Keratinocyte (primary cell): ENCODE measurements around the gene BBS2.

Experiments used
- EZH2 ChIP-seq: IDR thresholded peaks from one replicate; pipeline ENCODE4 v1.6.1; 2012; ENCODE audit warnings: inconsistent platforms, mild to moderate bottlenecking, low read length, moderate library complexity
- TF ChIP-seq, protein P1 (sequence below), 3 experiments: IDR thresholded peaks in 1 of 3; conservative IDR thresholded peaks in 1 of 3; optimal IDR thresholded peaks in 1 of 3; 2 replicates in 2 of 3; 3 replicates in 1 of 3; pipeline versions ENCODE3 to v1.5.1; 2011; ENCODE audit warnings: low read length in 3 of 3, mild to moderate bottlenecking in 3 of 3, moderate library complexity in 2 of 3, control low read depth in 1 of 3, inconsistent platforms in 1 of 3; ENCODE audit not compliant: insufficient read depth in 2 of 3; ENCODE audit errors: extremely low read depth in 1 of 3

DNA sequence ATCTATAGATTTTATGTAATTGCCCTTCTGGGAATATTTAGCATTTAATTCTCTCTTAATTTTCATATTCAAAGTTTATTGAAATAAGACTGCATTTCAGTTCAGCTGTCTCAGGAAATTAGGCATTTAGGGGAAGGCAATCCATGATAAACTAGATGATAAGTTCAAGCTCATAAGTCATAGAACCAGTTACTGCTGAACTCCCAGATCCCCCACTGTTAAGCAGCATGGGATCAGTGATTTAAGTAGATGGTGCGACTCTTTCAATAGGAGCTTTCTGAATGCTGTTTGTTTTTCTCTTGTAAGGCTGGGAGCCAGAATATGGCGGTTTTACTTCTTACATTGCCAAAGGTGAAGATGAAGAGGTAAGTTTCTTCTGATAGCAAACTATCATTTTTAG is 44.6 kb downstream of the BBS2 start:
- TF ChIP-seq, protein P1, sequence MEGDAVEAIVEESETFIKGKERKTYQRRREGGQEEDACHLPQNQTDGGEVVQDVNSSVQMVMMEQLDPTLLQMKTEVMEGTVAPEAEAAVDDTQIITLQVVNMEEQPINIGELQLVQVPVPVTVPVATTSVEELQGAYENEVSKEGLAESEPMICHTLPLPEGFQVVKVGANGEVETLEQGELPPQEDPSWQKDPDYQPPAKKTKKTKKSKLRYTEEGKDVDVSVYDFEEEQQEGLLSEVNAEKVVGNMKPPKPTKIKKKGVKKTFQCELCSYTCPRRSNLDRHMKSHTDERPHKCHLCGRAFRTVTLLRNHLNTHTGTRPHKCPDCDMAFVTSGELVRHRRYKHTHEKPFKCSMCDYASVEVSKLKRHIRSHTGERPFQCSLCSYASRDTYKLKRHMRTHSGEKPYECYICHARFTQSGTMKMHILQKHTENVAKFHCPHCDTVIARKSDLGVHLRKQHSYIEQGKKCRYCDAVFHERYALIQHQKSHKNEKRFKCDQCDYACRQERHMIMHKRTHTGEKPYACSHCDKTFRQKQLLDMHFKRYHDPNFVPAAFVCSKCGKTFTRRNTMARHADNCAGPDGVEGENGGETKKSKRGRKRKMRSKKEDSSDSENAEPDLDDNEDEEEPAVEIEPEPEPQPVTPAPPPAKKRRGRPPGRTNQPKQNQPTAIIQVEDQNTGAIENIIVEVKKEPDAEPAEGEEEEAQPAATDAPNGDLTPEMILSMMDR (optimal IDR thresholded peaks at IDR 0.05 in 1 of 3, IDR thresholded peaks at IDR 0.05 in 1 of 3, conservative IDR thresholded peaks at IDR 0.05 in 1 of 3; ENCODE audit: extremely low read depth in 1 of 3, insufficient read depth in 2 of 3, low read length in 3 of 3), result no peak
- TF ChIP-seq EZH2, result no peak
